Liver (tissue), 9 donors: Measurements from ENCODE around the gene ATG9A. TPM values are rescaled to one million over a fixed set of nuclear protein-coding genes. Genes with fewer than 3 reads are reported as not detected.

Experiments used
- DNase-seq: peaks from one replicate; pipeline ENCODE4 v3.0.0-alpha.2; 2017; ENCODE audit warnings: low spot score
- H3K27ac ChIP-seq, 2 donors: one replicate each; pipeline ENCODE4 v1.7.0; 2013; ENCODE audit warnings: inconsistent platforms in 2 of 2, low read length in 2 of 2, control low read depth in 1 of 2, low read depth in 1 of 2, mild to moderate bottlenecking in 1 of 2
- H3K27me3 ChIP-seq, 4 donors: one replicate each; pipeline versions ENCODE4 v1.6.1 to v1.7.0; 2013; ENCODE audit warnings: low read length in 3 of 4, inconsistent platforms in 1 of 4, mild to moderate bottlenecking in 1 of 4, moderate library complexity in 1 of 4; ENCODE audit not compliant: control insufficient read depth in 4 of 4, insufficient read depth in 4 of 4
- H3K36me3 ChIP-seq, 4 donors: one replicate each; pipeline versions ENCODE4 v1.6.1 to v1.7.0; 2013; ENCODE audit warnings: low read length in 3 of 4, mild to moderate bottlenecking in 3 of 4, low read depth in 1 of 4, moderate library complexity in 1 of 4; ENCODE audit not compliant: control insufficient read depth in 4 of 4, insufficient read depth in 3 of 4
- H3K4me1 ChIP-seq, 4 donors: one replicate each; pipeline versions ENCODE4 v1.6.1 to v1.7.0; 2013; ENCODE audit warnings: low read length in 3 of 4, mild to moderate bottlenecking in 3 of 4, moderate library complexity in 1 of 4; ENCODE audit not compliant: control insufficient read depth in 4 of 4, insufficient read depth in 4 of 4
- H3K4me3 ChIP-seq, 3 donors: one replicate each; pipeline versions ENCODE4 v1.6.1 to v1.7.0; 2013; ENCODE audit warnings: low read length in 3 of 3, control low read depth in 1 of 3, low read depth in 1 of 3, mild to moderate bottlenecking in 1 of 3
- H3K9ac ChIP-seq, 2 donors: one replicate each; pipeline ENCODE4 v1.7.0; 2013; ENCODE audit warnings: low read length in 2 of 2, mild to moderate bottlenecking in 2 of 2, moderate library complexity in 2 of 2, control low read depth in 1 of 2, low read depth in 1 of 2
- H3K9me3 ChIP-seq, 4 donors: one replicate each; pipeline versions ENCODE4 v1.6.1 to v1.7.0; 2013; ENCODE audit warnings: low read length in 3 of 4; ENCODE audit not compliant: control insufficient read depth in 4 of 4
- ATF3 ChIP-seq: IDR thresholded peaks from 2 replicates; pipeline ENCODE4 v1.6.1; 2016; ENCODE audit warnings: antibody characterized with exemption
- CTCF ChIP-seq: fragments of 150-350 bp; IDR thresholded peaks from 2 replicates; pipeline ENCODE4 v1.5.1; 2017; ENCODE audit warnings: improper control_type of control experiment, low read depth, low read length; ENCODE audit not compliant: missing input control
- EGR1 ChIP-seq, 2 donors: IDR thresholded peaks; 2 replicates each; pipeline ENCODE4 v1.6.1; 2016 to 2018; ENCODE audit warnings: antibody characterized with exemption in 2 of 2, low read depth in 2 of 2
- FOXA1 ChIP-seq: IDR thresholded peaks from 2 replicates; pipeline ENCODE4 v1.6.1; 2016; ENCODE audit warnings: antibody characterized with exemption
- FOXA2 ChIP-seq: IDR thresholded peaks from 2 replicates; pipeline ENCODE4 v1.6.1; 2016; ENCODE audit warnings: antibody characterized with exemption
- GABPA ChIP-seq, 2 donors: IDR thresholded peaks in 1 of 2; conservative IDR thresholded peaks in 1 of 2; 2 replicates each; pipeline ENCODE4 v1.6.1; 2016; ENCODE audit warnings: antibody characterized with exemption in 2 of 2, mild to moderate bottlenecking in 1 of 2, moderate library complexity in 1 of 2
- HNF4A ChIP-seq, 2 donors: conservative IDR thresholded peaks; 2 replicates each; pipeline ENCODE4 v1.6.1; 2016; ENCODE audit warnings: antibody characterized with exemption in 2 of 2, mild to moderate bottlenecking in 2 of 2
- HNF4G ChIP-seq: IDR thresholded peaks from 2 replicates; pipeline ENCODE4 v1.6.1; 2016; ENCODE audit warnings: antibody characterized with exemption
- JUND ChIP-seq, 2 donors: IDR thresholded peaks; 2 replicates each; pipeline ENCODE4 v1.6.1; 2016; ENCODE audit warnings: antibody characterized with exemption in 2 of 2
- MAX ChIP-seq: IDR thresholded peaks from 2 replicates; pipeline ENCODE4 v1.6.1; 2016; ENCODE audit warnings: antibody characterized with exemption
- NR2F2 ChIP-seq: IDR thresholded peaks from 2 replicates; pipeline ENCODE4 v1.6.1; 2016; ENCODE audit warnings: antibody characterized with exemption
- RAD21 ChIP-seq, 2 donors: IDR thresholded peaks; 2 replicates each; pipeline ENCODE4 v1.6.1; 2016; ENCODE audit warnings: antibody characterized with exemption in 2 of 2, mild to moderate bottlenecking in 2 of 2
- REST ChIP-seq: IDR thresholded peaks from 2 replicates; pipeline ENCODE4 v1.6.1; 2016; ENCODE audit warnings: antibody characterized with exemption, mild to moderate bottlenecking
- RXRA ChIP-seq, 2 donors: IDR thresholded peaks; 2 replicates each; pipeline ENCODE4 v1.6.1; 2017 to 2018; ENCODE audit warnings: antibody characterized with exemption in 2 of 2, mild to moderate bottlenecking in 1 of 2
- SP1 ChIP-seq: IDR thresholded peaks from 2 replicates; pipeline ENCODE4 v1.6.1; 2018; ENCODE audit warnings: antibody characterized with exemption, mild to moderate bottlenecking
- TAF1 ChIP-seq: conservative IDR thresholded peaks from 2 replicates; pipeline ENCODE4 v1.6.1; 2016; ENCODE audit warnings: antibody characterized with exemption, mild to moderate bottlenecking
- YY1 ChIP-seq: IDR thresholded peaks from 2 replicates; pipeline ENCODE4 v1.6.1; 2016; ENCODE audit warnings: antibody characterized with exemption, mild to moderate bottlenecking
- ZBTB33 ChIP-seq: IDR thresholded peaks from 2 replicates; pipeline ENCODE4 v1.6.1; 2016; ENCODE audit warnings: antibody characterized with exemption
- WGBS: extraction: QIAGEN DNeasy Blood & Tissue Kit; methylation state at CpG from one replicate; pipeline ENCODE4 v1.1.7; 2013; 5-methylcytosine and 5-hydroxymethylcytosine counted together
- polyA plus RNA-seq, 2 donors: library from polyadenylated mRNA; stranded (reverse) in 1 of 2; unstranded in 1 of 2; fragments of 200-250 nt in 1 of 2; fragments of >200 nt in 1 of 2; fragmentation: Nextera tagmentation in 1 of 2; extraction: Ambion mirVana in 1 of 2; gene quantifications; one replicate each; pipeline versions ENCODE4 v1.2.1 to v1.2.3, GENCODE V29; 2013 to 2015
- total RNA-seq, 2 donors: library from RNA; depleted of rRNA; stranded (reverse); fragments of >200 nt; gene quantifications; one replicate each; pipeline ENCODE4 v1.2.3, GENCODE V29; 2014
- donor health status: healthy.
- donor health status: healthy.
- donor health status: healthy.
- donor health status: healthy.
- donor health status: healthy.

The ATG9A gene
- total RNA-seq (10 to 100 TPM; 44.7 to 68.1 TPM), polyA plus RNA-seq (10 to 100 TPM; 24.3 to 31.1 TPM)

GRCh38 chr2:219229305-219230058 is at the start of gene ATG9A, which contains the start of gene ANKZF1:
TSS of gene ATG9A (minus strand) at chr2:219229636. CDS start at chr2:219228024, 1,612 bp downstream.
TSS of gene ANKZF1 (plus strand) at chr2:219229806. CDS start at chr2:219230258, 452 bp downstream.
- Histone ChIP-seq H3K27ac (peak within 1 kb of the TSS; percentile 90 to 97), H3K36me3 (peaks cover 2 to 41% (median 36%) of the 10 kb centered on the region in 4 donors)
- WGBS = under 1% methylated on average over 80 of the region's 80 CpGs

More at GRCh38 chr2:219229305-219230058, at the start of gene ATG9A, which contains the start of gene ANKZF1:
- Histone ChIP-seq H3K9ac (peak within 1 kb of the TSS; percentile 85 to 94), H3K4me3 (peak within 1 kb of the TSS; percentile 87 to 97 (median 89)), H3K9me3 (no peaks in the 10 kb centered on the region), H3K4me1 (peaks cover 7 to 22% (median 18%) of the 10 kb centered on the region in 4 donors), H3K27me3 (no peaks in the 10 kb centered on the region)
- peak; percentile 43 for TF ChIP-seq ATF3
- no peak for TF ChIP-seq FOXA2
- peak in 1 of 2 donors; percentile 78 for TF ChIP-seq GABPA (IDR thresholded peaks at IDR 0.05 in 1 of 2, conservative IDR thresholded peaks at IDR 0.05 in 1 of 2)
- TF ChIP-seq RAD21 (IDR thresholded peaks at IDR 0.05) = peak; percentile 38 to 54
- TF ChIP-seq ZBTB33 = peak; percentile 98
- no peak for TF ChIP-seq NR2F2
- TF ChIP-seq YY1 = peak; percentile 88
- peak; percentile 57 to 61 for TF ChIP-seq RXRA (IDR thresholded peaks at IDR 0.05)
- no peak for TF ChIP-seq CTCF
- peak in 1 of 2 donors; percentile 69 for TF ChIP-seq JUND (IDR thresholded peaks at IDR 0.05)
- peak; percentile 52 to 62 for TF ChIP-seq HNF4A (conservative IDR thresholded peaks at IDR 0.05)
- TF ChIP-seq TAF1 = peak; percentile 73
- TF ChIP-seq SP1 = peak; percentile 95
- no peak for TF ChIP-seq FOXA1
- peak; percentile 59 to 74 for TF ChIP-seq EGR1 (IDR thresholded peaks at IDR 0.05; ENCODE audit: low read depth in 2 of 2)
- no peak for TF ChIP-seq HNF4G
- no peak for TF ChIP-seq MAX
- no peak for TF ChIP-seq REST
- peak; percentile 98 for DNase-seq
